Spinal cord (tissue), 10 donors: ENCODE measurements around the gene DCAF4. TPM values are rescaled to one million over a fixed set of nuclear protein-coding genes. Genes with fewer than 3 reads are reported as not detected.

Experiments used
- DNase-seq, 6 donors: peaks; one replicate each; pipeline versions ENCODE4 v3.0.0 to v3.0.0-alpha.2; 2013 to 2015; ENCODE audit warnings: low spot score in 6 of 6, low read depth in 4 of 6
- H3K27ac ChIP-seq: one replicate; pipeline ENCODE4 v1.5.1; 2013; ENCODE audit warnings: low read depth, low read length, control low read depth
- H3K27me3 ChIP-seq: one replicate; pipeline ENCODE4 v1.6.1; 2013; ENCODE audit warnings: low read length; ENCODE audit not compliant: control insufficient read depth, insufficient read depth
- H3K36me3 ChIP-seq: one replicate; pipeline ENCODE4 v1.6.1; 2013; ENCODE audit warnings: low read length; ENCODE audit not compliant: control insufficient read depth, insufficient read depth
- H3K4me1 ChIP-seq: one replicate; pipeline ENCODE4 v1.6.1; 2013; ENCODE audit warnings: low read length; ENCODE audit not compliant: control insufficient read depth, insufficient read depth
- H3K4me3 ChIP-seq: one replicate; pipeline ENCODE4 v1.5.1; 2013; ENCODE audit warnings: low read depth, low read length, control low read depth
- H3K9me3 ChIP-seq: one replicate; pipeline ENCODE4 v1.6.1; 2013; ENCODE audit warnings: low read length; ENCODE audit not compliant: control insufficient read depth, insufficient read depth
- WGBS: methylation state at CpG from one replicate; pipeline ENCODE4 v1.1.5; 2013; ENCODE audit warnings: missing lambda C conversion rate; ENCODE audit not compliant: insufficient coverage; 5-methylcytosine and 5-hydroxymethylcytosine counted together
- polyA plus RNA-seq, 2 donors: library from polyadenylated mRNA; unstranded; fragments of 120-200 nt; gene quantifications; one replicate each; pipeline ENCODE4 v1.2.1, GENCODE V29; 2013; ENCODE audit not compliant: insufficient read length in 2 of 2
- total RNA-seq, 2 donors: library from RNA; depleted of rRNA in 1 of 2; stranded (reverse); fragments of 120-200 nt in 1 of 2; fragments of >200 nt in 1 of 2; gene quantifications; one replicate each; pipeline versions ENCODE4 v1.2.3 to v1.2.4, GENCODE V29; 2013 to 2014
- donor health status: healthy.

The DCAF4 gene
- total and polyA plus RNA-seq, 4 donors: 9.2 to 20.2 (median 11.3) TPM

DNA sequence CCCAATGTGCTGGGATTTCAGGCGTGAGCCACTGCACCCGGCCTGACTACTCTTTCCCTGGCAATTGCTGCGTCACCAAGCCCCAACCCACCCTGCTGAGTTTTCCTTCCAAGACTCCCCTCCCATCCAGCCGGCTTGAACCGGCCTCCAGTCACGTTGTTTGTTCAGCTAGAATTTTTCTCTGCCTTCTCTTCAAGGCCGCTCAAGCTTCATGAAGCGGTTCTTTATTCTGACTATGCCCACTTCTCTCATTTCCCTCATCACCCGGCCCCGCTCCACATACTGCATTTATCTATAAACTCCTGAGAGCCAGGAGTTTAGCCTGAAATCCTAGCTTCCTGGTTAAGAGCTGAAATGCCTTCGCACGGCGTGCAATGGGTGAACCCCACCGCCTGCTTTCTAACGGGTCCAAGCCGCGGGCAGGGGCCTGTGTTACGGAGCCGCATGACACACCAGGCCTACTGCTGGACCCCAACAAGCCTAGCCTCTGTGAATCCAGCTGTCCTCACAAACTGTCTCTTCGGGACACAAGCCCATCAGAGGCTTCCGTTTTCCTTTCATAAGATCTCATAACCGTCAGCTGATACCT, 999 bp upstream of the DCAF4 start:
- Histone ChIP-seq H3K9me3 (no peaks in the 10 kb centered on the region), H3K27me3 (peaks cover 3% of the 10 kb centered on the region), H3K4me3 (peak overlapping the region; percentile 90), H3K27ac (peak overlapping the region; percentile 77), H3K4me1 (peaks cover 16% of the 10 kb centered on the region), H3K36me3 (peaks cover 14% of the 10 kb centered on the region)
- 79% methylated on average over 20 of the region's 22 CpGs for WGBS
- peak in 1 of 6 donors; percentile 22 for DNase-seq

GRCh38 chr14:72925815-72926291, 411 bp upstream of the DCAF4 start:
- peaks cover 3% of the 10 kb centered on the region for H3K27me3 ChIP-seq
- DNase-seq: peak in 1 of 6 donors; percentile 43
- peak overlapping the region; percentile 90 for H3K4me3 ChIP-seq
- WGBS: 3% methylated on average over 33 of the region's 33 CpGs
- H3K27ac ChIP-seq: peak overlapping the region; percentile 77
- H3K36me3 ChIP-seq: peaks cover 14% of the 10 kb centered on the region
- peaks cover 16% of the 10 kb centered on the region for H3K4me1 ChIP-seq
- no peaks in the 10 kb centered on the region for H3K9me3 ChIP-seq

DNA sequence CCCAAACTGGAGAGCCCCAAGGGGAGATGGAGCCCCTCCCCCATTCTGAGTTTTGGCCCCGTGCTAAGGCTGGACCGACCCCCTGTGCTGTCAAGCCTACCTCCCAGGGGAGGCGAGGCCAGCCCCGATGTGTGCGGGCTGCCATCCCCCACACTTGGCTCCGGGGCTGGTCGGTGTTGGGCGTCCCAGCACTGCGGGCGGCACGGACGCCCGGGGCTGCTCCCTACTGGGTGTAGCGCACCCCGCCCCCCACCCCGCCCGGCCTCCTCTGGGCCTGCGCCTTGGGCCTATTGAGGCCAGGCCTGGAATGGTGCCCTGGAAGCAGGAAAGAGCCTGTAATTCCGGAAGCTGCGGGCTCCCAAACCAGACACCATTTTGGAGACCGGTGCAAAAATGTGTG, 2.6 kb downstream of the DCAF4 start:
- Histone ChIP-seq H3K4me1 (peaks cover 16% of the 10 kb centered on the region), H3K36me3 (peaks cover 14% of the 10 kb centered on the region), H3K27me3 (peaks cover 3% of the 10 kb centered on the region), H3K9me3 (no peaks in the 10 kb centered on the region), H3K27ac (no peak overlapping the region), H3K4me3 (no peak overlapping the region)
- WGBS: 90% methylated on average over 19 of the region's 21 CpGs
- DNase-seq: no peak

GRCh38 chr14:72929316-72930080, 3.2 kb downstream of the DCAF4 start:
- DNase-seq: no peak
- H3K27ac ChIP-seq: no peak overlapping the region
- peaks cover 16% of the 10 kb centered on the region for H3K4me1 ChIP-seq
- H3K27me3 ChIP-seq: peaks cover 2% of the 10 kb centered on the region
- H3K36me3 ChIP-seq: peaks cover 14% of the 10 kb centered on the region
- 93% methylated on average over 32 of the region's 43 CpGs for WGBS
- H3K4me3 ChIP-seq: no peak overlapping the region
- no peaks in the 10 kb centered on the region for H3K9me3 ChIP-seq

GRCh38 chr14:72932893-72933292, 6.6 kb downstream of the DCAF4 start:
- Histone ChIP-seq H3K36me3 (peaks cover 14% of the 10 kb centered on the region), H3K27ac (no peak overlapping the region), H3K4me1 (no peaks in the 10 kb centered on the region), H3K27me3 (no peaks in the 10 kb centered on the region), H3K9me3 (no peaks in the 10 kb centered on the region), H3K4me3 (no peak overlapping the region)
- DNase-seq: no peak
- 93% methylated on average over 4 of the region's 7 CpGs for WGBS

- DNase-seq: no peak
- H3K27me3 ChIP-seq: no peaks in the 10 kb centered on the region
- no peak overlapping the region for H3K27ac ChIP-seq
- WGBS: 68% methylated on average over 13 of the region's 13 CpGs
- no peak overlapping the region for H3K4me3 ChIP-seq
- peaks cover 38% of the 10 kb centered on the region for H3K36me3 ChIP-seq
- no peaks in the 10 kb centered on the region for H3K4me1 ChIP-seq
- H3K9me3 ChIP-seq: no peaks in the 10 kb centered on the region
These were observed 13.4 kb downstream of the DCAF4 start for GRCh38 chr14:72939630-72940029.

- H3K9me3 ChIP-seq: no peaks in the 10 kb centered on the region
- H3K27me3 ChIP-seq: no peaks in the 10 kb centered on the region
- WGBS: 91% methylated on average over 6 of the region's 12 CpGs
- no peak overlapping the region for H3K27ac ChIP-seq
- H3K4me3 ChIP-seq: no peak overlapping the region
- no peaks in the 10 kb centered on the region for H3K4me1 ChIP-seq
- peaks cover 51% of the 10 kb centered on the region for H3K36me3 ChIP-seq
- DNase-seq: no peak
These were observed 15.2 kb downstream of the DCAF4 start for GRCh38 chr14:72941286-72941985.

DNA sequence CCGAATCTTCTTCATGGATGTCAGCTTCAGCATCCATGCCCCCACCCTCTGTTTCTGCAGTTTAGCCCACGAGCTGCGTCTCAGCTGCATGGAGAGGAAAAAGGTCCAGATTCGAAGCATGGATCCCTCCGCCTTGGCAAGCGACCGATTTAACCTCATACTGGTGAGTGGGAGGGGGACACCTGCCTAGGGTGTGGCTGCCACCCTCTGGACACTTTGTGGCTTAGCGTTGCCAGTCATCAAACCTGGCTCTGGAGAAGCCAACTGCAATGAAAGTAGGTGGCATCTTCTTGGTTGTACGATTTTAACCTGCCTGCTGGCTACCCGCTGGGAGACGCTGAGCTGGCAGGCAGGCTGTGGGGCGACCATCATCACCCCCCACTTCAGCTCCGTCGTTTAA, 16.7 kb downstream of the DCAF4 start:
- H3K4me1 ChIP-seq: no peaks in the 10 kb centered on the region
- no peak overlapping the region for H3K27ac ChIP-seq
- DNase-seq: no peak
- H3K9me3 ChIP-seq: no peaks in the 10 kb centered on the region
- no peaks in the 10 kb centered on the region for H3K27me3 ChIP-seq
- peaks cover 62% of the 10 kb centered on the region for H3K36me3 ChIP-seq
- 90% methylated on average over 9 of the region's 14 CpGs for WGBS
- no peak overlapping the region for H3K4me3 ChIP-seq

- H3K4me3 ChIP-seq: no peak overlapping the region
- WGBS: 98% methylated on average over 8 of the region's 13 CpGs
- no peaks in the 10 kb centered on the region for H3K9me3 ChIP-seq
- no peaks in the 10 kb centered on the region for H3K4me1 ChIP-seq
- no peak for DNase-seq
- H3K27ac ChIP-seq: no peak overlapping the region
- H3K27me3 ChIP-seq: no peaks in the 10 kb centered on the region
- H3K36me3 ChIP-seq: peaks cover 57% of the 10 kb centered on the region
These were observed 17.7 kb downstream of the DCAF4 start for GRCh38 chr14:72943876-72944430.
